Measurements from ENCODE around the gene TRMT5. TPM values are rescaled to one million over a fixed set of nuclear protein-coding genes. Genes with fewer than 3 reads are reported as not detected.

The TRMT5 gene
- polyA plus RNA-seq (2013), result 12.3 and 12.4 TPM in 2 replicates

- Histone ChIP-seq H2BK12ac (ENCODE audit: low read length) (no peak within 1 kb of the TSS), H3K4me3 (ENCODE audit: low read depth, low read length) (peak within 1 kb of the TSS; percentile 88), H3K9ac (ENCODE audit: low read length) (peak within 1 kb of the TSS; percentile 91), H2AFZ (ENCODE audit: insufficient read depth, low read length, poor library complexity) (peak within 1 kb of the TSS; percentile 97), H2BK5ac (ENCODE audit: low read depth, low read length, poor library complexity) (peak within 1 kb of the TSS; percentile 91), H4K8ac (ENCODE audit: low read depth, low read length) (peak within 1 kb of the TSS; percentile 99), H3K27ac (ENCODE audit: low read depth, low read length) (peak within 1 kb of the TSS; percentile 40), H3K4me2 (ENCODE audit: low read length) (peak within 1 kb of the TSS; percentile 89), H3K4ac (ENCODE audit: low read depth, low read length) (peak within 1 kb of the TSS; percentile 77), H4K12ac (ENCODE audit: low read depth, low read length) (peak within 1 kb of the TSS; percentile 93), H3K36me3 (ENCODE audit: control insufficient read depth in 1 of 2, insufficient read depth in 2 of 2, low read length in 2 of 2) (peaks cover 0 to 4% of the 10 kb centered on the region in 2 experiments), H3K9me3 (ENCODE audit: insufficient read depth, low read depth, low read length) (no peaks in the 10 kb centered on the region), H2AK5ac (ENCODE audit: low read length) (no peak within 1 kb of the TSS), H2BK120ac (ENCODE audit: insufficient read depth, low read length, poor library complexity) (peak within 1 kb of the TSS; percentile 76), H3K79me1 (ENCODE audit: low read length) (peaks cover 7% of the 10 kb centered on the region), H3K4me1 (ENCODE audit: control insufficient read depth in 1 of 2, insufficient read depth in 2 of 2, low read length in 2 of 2) (no peaks in the 10 kb centered on the region), H3K14ac (ENCODE audit: low read length) (peak within 1 kb of the TSS; percentile 98), H3K27me3 (ENCODE audit: insufficient read depth, low read length) (no peaks in the 10 kb centered on the region), H3K18ac (ENCODE audit: low read length) (peak within 1 kb of the TSS; percentile 97), H3K79me2 (ENCODE audit: control insufficient read depth, insufficient read depth, low read length, poor library complexity) (peaks cover 6% of the 10 kb centered on the region), H3K23ac (ENCODE audit: low read length) (no peak within 1 kb of the TSS), H4K91ac (ENCODE audit: low read depth, low read length) (peak within 1 kb of the TSS; percentile 88)
- peak; percentile 95 for DNase-seq
- WGBS (ENCODE audit: extremely low coverage, insufficient coverage, insufficient read length), result no CpG with 5 or more reads among the region's 59 CpGs
These were observed at the start of gene TRMT5, which contains the start of gene SLC38A6 for GRCh38 chr14:60980811-60981632. Gene TRMT5 (minus strand): TSS chr14:60981079. CDS start chr14:60980973, 106 bp downstream. Gene SLC38A6 (plus strand): TSS chr14:60981245. CDS start chr14:60981278, 33 bp downstream.

DNA sequence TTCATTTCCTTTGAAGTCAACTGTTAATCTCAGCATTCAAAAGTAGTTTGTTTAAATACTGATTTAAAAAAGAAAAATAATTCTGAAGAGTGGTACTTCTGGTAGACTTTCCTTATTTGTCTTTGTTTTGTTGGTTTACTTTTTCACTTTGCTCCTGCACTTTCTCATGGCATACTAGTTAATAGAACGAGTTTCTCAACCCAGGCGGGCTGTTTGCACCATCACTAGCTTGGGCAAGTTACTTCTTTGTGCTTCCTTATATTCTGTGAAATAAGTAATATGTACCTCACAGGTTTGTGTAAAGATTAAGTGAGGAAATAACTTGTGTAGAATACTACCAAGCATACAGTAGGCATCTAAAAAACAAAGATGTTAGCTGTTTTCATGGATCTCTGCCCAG is 45.6 kb upstream of the TRMT5 start:
- Histone ChIP-seq H3K4me2 (ENCODE audit: low read length) (no peak overlapping the region), H4K8ac (ENCODE audit: low read depth, low read length) (no peak overlapping the region), H2BK120ac (ENCODE audit: insufficient read depth, low read length, poor library complexity) (no peak overlapping the region), H3K27ac (ENCODE audit: low read depth, low read length) (no peak overlapping the region), H4K91ac (ENCODE audit: low read depth, low read length) (no peak overlapping the region), H3K23ac (ENCODE audit: low read length) (no peak overlapping the region), H3K79me2 (ENCODE audit: control insufficient read depth, insufficient read depth, low read length, poor library complexity) (no peaks in the 10 kb centered on the region), H3K36me3 (ENCODE audit: control insufficient read depth in 1 of 2, insufficient read depth in 2 of 2, low read length in 2 of 2) (no peaks in the 10 kb centered on the region), H2AFZ (ENCODE audit: insufficient read depth, low read length, poor library complexity) (no peak overlapping the region), H2AK5ac (ENCODE audit: low read length) (no peak overlapping the region), H3K9me3 (ENCODE audit: insufficient read depth, low read depth, low read length) (no peaks in the 10 kb centered on the region), H3K4me1 (ENCODE audit: control insufficient read depth in 1 of 2, insufficient read depth in 2 of 2, low read length in 2 of 2) (no peaks in the 10 kb centered on the region), H4K12ac (ENCODE audit: low read depth, low read length) (no peak overlapping the region), H3K79me1 (ENCODE audit: low read length) (no peaks in the 10 kb centered on the region), H3K18ac (ENCODE audit: low read length) (no peak overlapping the region), H3K27me3 (ENCODE audit: insufficient read depth, low read length) (no peaks in the 10 kb centered on the region), H3K14ac (ENCODE audit: low read length) (no peak overlapping the region), H3K4ac (ENCODE audit: low read depth, low read length) (no peak overlapping the region), H2BK5ac (ENCODE audit: low read depth, low read length, poor library complexity) (no peak overlapping the region), H2BK12ac (ENCODE audit: low read length) (no peak overlapping the region), H3K4me3 (ENCODE audit: low read depth, low read length) (no peak overlapping the region), H3K9ac (ENCODE audit: low read length) (no peak overlapping the region)
- DNase-seq, result no peak
- no CpG with 5 or more reads among the region's 2 CpGs for WGBS (ENCODE audit: extremely low coverage, insufficient coverage, insufficient read length)

DNA sequence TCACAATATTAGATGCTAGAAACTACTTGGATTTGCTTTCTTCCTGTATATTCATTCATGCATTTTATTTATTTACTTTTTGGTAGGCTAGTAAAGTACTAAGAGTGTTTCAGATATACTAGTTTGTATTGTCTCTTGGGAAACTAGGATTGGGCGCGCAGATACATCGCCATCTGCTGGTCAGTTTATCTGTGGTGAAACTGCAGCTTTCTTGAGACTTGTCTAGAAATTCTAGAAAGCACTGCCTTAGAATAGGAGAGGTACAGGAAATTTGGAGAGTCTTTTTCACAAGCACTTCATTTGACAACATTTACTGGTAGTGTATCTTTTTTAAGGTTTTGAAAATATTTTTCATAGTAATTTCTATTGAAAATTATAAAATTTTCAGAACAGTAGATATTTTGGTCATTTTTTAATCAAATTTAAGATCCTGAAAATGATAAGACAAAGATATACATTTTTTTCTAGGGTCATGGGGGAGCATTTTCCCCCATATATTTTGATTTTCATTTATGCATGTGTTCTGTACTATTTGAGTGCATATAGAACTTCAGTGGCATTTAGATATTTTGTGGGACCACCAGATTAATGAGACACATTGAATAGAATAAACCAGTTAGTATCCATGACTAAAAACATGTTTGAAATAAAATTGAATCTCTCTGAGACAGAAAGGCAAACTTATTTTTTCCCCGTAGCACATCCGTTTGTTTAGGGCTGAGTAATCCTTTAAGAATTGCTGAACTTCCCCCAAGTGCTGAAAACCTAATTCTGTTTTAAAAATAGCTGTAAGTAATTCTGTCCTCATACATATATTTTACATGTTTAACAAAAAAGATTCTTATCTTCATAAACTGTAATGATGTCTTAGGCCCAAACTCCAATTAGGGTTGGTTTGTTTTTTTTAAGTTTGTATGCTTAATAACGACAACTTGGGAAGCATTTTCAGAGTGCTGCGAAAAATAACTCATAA is 44.7 kb upstream of the TRMT5 start:
- Histone ChIP-seq H3K14ac (ENCODE audit: low read length) (no peak overlapping the region), H3K36me3 (ENCODE audit: control insufficient read depth in 1 of 2, insufficient read depth in 2 of 2, low read length in 2 of 2) (no peaks in the 10 kb centered on the region), H2BK5ac (ENCODE audit: low read depth, low read length, poor library complexity) (no peak overlapping the region), H3K4ac (ENCODE audit: low read depth, low read length) (no peak overlapping the region), H4K91ac (ENCODE audit: low read depth, low read length) (no peak overlapping the region), H3K4me2 (ENCODE audit: low read length) (no peak overlapping the region), H3K27ac (ENCODE audit: low read depth, low read length) (no peak overlapping the region), H3K9ac (ENCODE audit: low read length) (no peak overlapping the region), H2BK12ac (ENCODE audit: low read length) (no peak overlapping the region), H3K79me1 (ENCODE audit: low read length) (no peaks in the 10 kb centered on the region), H3K23ac (ENCODE audit: low read length) (no peak overlapping the region), H2BK120ac (ENCODE audit: insufficient read depth, low read length, poor library complexity) (no peak overlapping the region), H3K79me2 (ENCODE audit: control insufficient read depth, insufficient read depth, low read length, poor library complexity) (no peaks in the 10 kb centered on the region), H3K9me3 (ENCODE audit: insufficient read depth, low read depth, low read length) (no peaks in the 10 kb centered on the region), H2AFZ (ENCODE audit: insufficient read depth, low read length, poor library complexity) (no peak overlapping the region), H4K12ac (ENCODE audit: low read depth, low read length) (no peak overlapping the region), H3K27me3 (ENCODE audit: insufficient read depth, low read length) (no peaks in the 10 kb centered on the region), H3K4me3 (ENCODE audit: low read depth, low read length) (no peak overlapping the region), H3K4me1 (ENCODE audit: control insufficient read depth in 1 of 2, insufficient read depth in 2 of 2, low read length in 2 of 2) (no peaks in the 10 kb centered on the region), H4K8ac (ENCODE audit: low read depth, low read length) (no peak overlapping the region), H3K18ac (ENCODE audit: low read length) (no peak overlapping the region), H2AK5ac (ENCODE audit: low read length) (no peak overlapping the region)
- WGBS (ENCODE audit: extremely low coverage, insufficient coverage, insufficient read length), result no CpG with 5 or more reads among the region's 7 CpGs
- peak; percentile 69 to 88 for DNase-seq

GRCh38 chr14:61019537-61019936 is 38.7 kb upstream of the TRMT5 start:
- no CpG with 5 or more reads among the region's 1 CpG for WGBS (ENCODE audit: extremely low coverage, insufficient coverage, insufficient read length)
- H2BK120ac ChIP-seq (ENCODE audit: insufficient read depth, low read length, poor library complexity), result no peak overlapping the region
- no peak overlapping the region for H4K91ac ChIP-seq (ENCODE audit: low read depth, low read length)
- no peak overlapping the region for H3K9ac ChIP-seq (ENCODE audit: low read length)
- H4K12ac ChIP-seq (ENCODE audit: low read depth, low read length), result no peak overlapping the region
- no peaks in the 10 kb centered on the region for H3K79me1 ChIP-seq (ENCODE audit: low read length)
- no peak overlapping the region for H2BK12ac ChIP-seq (ENCODE audit: low read length)
- H3K23ac ChIP-seq (ENCODE audit: low read length), result no peak overlapping the region
- H3K18ac ChIP-seq (ENCODE audit: low read length), result no peak overlapping the region
- no peak overlapping the region for H3K4ac ChIP-seq (ENCODE audit: low read depth, low read length)
- no peaks in the 10 kb centered on the region for H3K4me1 ChIP-seq (ENCODE audit: control insufficient read depth in 1 of 2, insufficient read depth in 2 of 2, low read length in 2 of 2)
- no peaks in the 10 kb centered on the region for H3K27me3 ChIP-seq (ENCODE audit: insufficient read depth, low read length)
- H2BK5ac ChIP-seq (ENCODE audit: low read depth, low read length, poor library complexity), result no peak overlapping the region
- H3K9me3 ChIP-seq (ENCODE audit: insufficient read depth, low read depth, low read length), result peaks cover 4% of the 10 kb centered on the region
- H3K4me3 ChIP-seq (ENCODE audit: low read depth, low read length), result no peak overlapping the region
- no peak overlapping the region for H2AFZ ChIP-seq (ENCODE audit: insufficient read depth, low read length, poor library complexity)
- no peak overlapping the region for H3K4me2 ChIP-seq (ENCODE audit: low read length)
- no peak overlapping the region for H3K14ac ChIP-seq (ENCODE audit: low read length)
- H3K36me3 ChIP-seq (ENCODE audit: control insufficient read depth in 1 of 2, insufficient read depth in 2 of 2, low read length in 2 of 2), result no peaks in the 10 kb centered on the region
- H4K8ac ChIP-seq (ENCODE audit: low read depth, low read length), result no peak overlapping the region
- DNase-seq, result no peak
- H2AK5ac ChIP-seq (ENCODE audit: low read length), result no peak overlapping the region
- H3K79me2 ChIP-seq (ENCODE audit: control insufficient read depth, insufficient read depth, low read length, poor library complexity), result no peaks in the 10 kb centered on the region
- no peak overlapping the region for H3K27ac ChIP-seq (ENCODE audit: low read depth, low read length)

All from trophoblast cell (in vitro differentiated cells and primary cell).